Thymus (tissue), 11 donors: ENCODE data around the gene FIBCD1. TPM values are rescaled to one million over a fixed set of nuclear protein-coding genes. Genes with fewer than 3 reads are reported as not detected.
"Not testable (repeated sequence)": the region's sequence is repeated elsewhere in the genome, so short reads cannot be mapped to it uniquely, and the experiment has no call there.

Source experiments
- DNase-seq, 9 donors: peaks; one replicate each; pipeline ENCODE4 v3.0.0-alpha.2; 2013; ENCODE audit warnings: low spot score in 9 of 9, low read depth in 6 of 9, missing footprints in 1 of 9
- H3K27ac ChIP-seq, 2 donors: one replicate each; pipeline ENCODE4 v1.5.1; 2013; ENCODE audit warnings: control low read depth in 1 of 2, low read depth in 1 of 2, low read length in 1 of 2, mild to moderate bottlenecking in 1 of 2, moderate library complexity in 1 of 2
- H3K27me3 ChIP-seq, 2 donors: one replicate each; pipeline ENCODE4 v1.5.1; 2013; ENCODE audit warnings: low read length in 1 of 2; ENCODE audit not compliant: control insufficient read depth in 2 of 2, insufficient read depth in 1 of 2
- H3K36me3 ChIP-seq, 2 donors: one replicate each; pipeline ENCODE4 v1.5.1; 2013; ENCODE audit warnings: low read length in 1 of 2, mild to moderate bottlenecking in 1 of 2, moderate library complexity in 1 of 2; ENCODE audit not compliant: control insufficient read depth in 2 of 2, insufficient read depth in 2 of 2
- H3K4me1 ChIP-seq, 2 donors: one replicate each; pipeline ENCODE4 v1.5.1; 2013; ENCODE audit warnings: low read length in 2 of 2; ENCODE audit not compliant: control insufficient read depth in 2 of 2, insufficient read depth in 2 of 2
- H3K4me3 ChIP-seq, 2 donors: one replicate each; pipeline ENCODE4 v1.5.1; 2013; ENCODE audit warnings: low read length in 2 of 2, control low read depth in 1 of 2, mild to moderate bottlenecking in 1 of 2
- H3K9me3 ChIP-seq, 2 donors: one replicate each; pipeline ENCODE4 v1.5.1; 2013; ENCODE audit warnings: low read length in 1 of 2, mild to moderate bottlenecking in 1 of 2; ENCODE audit not compliant: control insufficient read depth in 2 of 2, insufficient read depth in 1 of 2
- WGBS: extraction: QIAGEN DNeasy Blood & Tissue Kit; methylation state at CpG from one replicate; pipeline ENCODE4 v1.1.7; 2013; 5-methylcytosine and 5-hydroxymethylcytosine counted together
- polyA plus RNA-seq: library from polyadenylated mRNA; stranded (reverse); fragments of 200-250 nt; gene quantifications from one replicate; pipeline ENCODE4 v1.2.3, GENCODE V29; 2013
- total RNA-seq: library from RNA; stranded (reverse); fragments of 120-200 nt; gene quantifications from one replicate; pipeline ENCODE4 v1.2.4, GENCODE V29; 2013
- donor health status: healthy.

Gene FIBCD1
- total and polyA plus RNA-seq, 2 donors: 0.05 to 0.09 TPM

GRCh38 chr9:130958564-130958963 is 19.5 kb upstream of the FIBCD1 start:
- peaks cover 4 to 29% of the 10 kb centered on the region in 2 donors for H3K9me3 ChIP-seq
- not testable (repeated sequence) for H3K4me1 ChIP-seq, H3K27me3 ChIP-seq, H3K27ac ChIP-seq, DNase-seq, H3K36me3 ChIP-seq, H3K4me3 ChIP-seq
- 95% methylated on average over 4 of the region's 4 CpGs for WGBS

GRCh38 chr9:130957451-130958203 is 18.6 kb upstream of the FIBCD1 start:
- WGBS: 94% methylated on average over 11 of the region's 11 CpGs

DNA sequence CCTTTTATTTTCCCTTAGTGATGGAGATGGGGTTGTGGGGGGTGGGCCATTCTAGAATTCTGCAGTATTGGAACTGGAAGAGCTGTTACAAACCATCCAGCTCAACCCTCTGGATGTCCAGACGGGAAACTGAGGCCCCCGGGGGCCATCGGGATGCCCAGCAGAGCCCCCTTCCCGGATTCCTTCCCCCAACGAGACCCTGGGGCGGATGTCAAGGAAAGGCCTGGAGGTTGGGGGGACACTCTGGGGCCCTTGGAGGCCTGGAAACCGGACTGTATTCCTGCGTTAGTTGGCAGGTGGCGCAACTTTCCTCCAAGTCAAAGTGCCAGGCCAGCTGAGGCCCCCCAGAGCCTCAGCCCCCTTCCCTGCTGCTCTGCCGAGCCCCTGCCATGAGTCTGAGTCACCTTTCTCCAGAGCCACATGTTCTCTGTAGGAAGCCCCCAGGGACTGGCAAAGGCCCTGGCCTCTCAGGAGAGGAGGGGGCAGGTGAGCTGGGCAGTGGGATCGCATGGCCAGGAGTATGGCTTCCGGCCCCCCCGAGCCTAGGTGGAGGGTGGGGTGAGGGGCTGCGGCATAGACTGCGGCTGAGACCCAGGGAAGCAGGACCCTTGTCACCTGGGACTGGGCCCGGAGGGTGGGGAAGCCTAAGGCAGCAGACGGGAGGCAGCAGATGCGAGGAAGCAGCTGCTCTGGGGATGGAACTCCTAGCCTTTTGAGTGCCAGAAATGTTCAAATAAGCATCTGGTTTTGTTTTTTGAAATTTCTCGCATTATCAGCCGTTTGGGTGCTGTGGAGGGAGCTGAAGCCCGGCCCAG is 17.8 kb upstream of the FIBCD1 start:
- peaks cover 4 to 29% of the 10 kb centered on the region in 2 donors for H3K9me3 ChIP-seq
- H3K27ac ChIP-seq: no peak overlapping the region
- H3K4me1 ChIP-seq: no peaks in the 10 kb centered on the region
- 88% methylated on average over 21 of the region's 21 CpGs for WGBS
- H3K27me3 ChIP-seq: peaks cover 0 to 4% of the 10 kb centered on the region in 2 donors
- no peak overlapping the region for H3K4me3 ChIP-seq
- DNase-seq: no peak
- H3K36me3 ChIP-seq: no peaks in the 10 kb centered on the region

More at GRCh38 chr9:130957451-130958203, 18.6 kb upstream of the FIBCD1 start:
- Histone ChIP-seq H3K4me3 (no peak overlapping the region), H3K36me3 (no peaks in the 10 kb centered on the region), H3K27me3 (peaks cover 0 to 4% of the 10 kb centered on the region in 2 donors), H3K9me3 (peaks cover 4 to 29% of the 10 kb centered on the region in 2 donors), H3K4me1 (no peaks in the 10 kb centered on the region), H3K27ac (no peak overlapping the region)
- no peak for DNase-seq

DNA sequence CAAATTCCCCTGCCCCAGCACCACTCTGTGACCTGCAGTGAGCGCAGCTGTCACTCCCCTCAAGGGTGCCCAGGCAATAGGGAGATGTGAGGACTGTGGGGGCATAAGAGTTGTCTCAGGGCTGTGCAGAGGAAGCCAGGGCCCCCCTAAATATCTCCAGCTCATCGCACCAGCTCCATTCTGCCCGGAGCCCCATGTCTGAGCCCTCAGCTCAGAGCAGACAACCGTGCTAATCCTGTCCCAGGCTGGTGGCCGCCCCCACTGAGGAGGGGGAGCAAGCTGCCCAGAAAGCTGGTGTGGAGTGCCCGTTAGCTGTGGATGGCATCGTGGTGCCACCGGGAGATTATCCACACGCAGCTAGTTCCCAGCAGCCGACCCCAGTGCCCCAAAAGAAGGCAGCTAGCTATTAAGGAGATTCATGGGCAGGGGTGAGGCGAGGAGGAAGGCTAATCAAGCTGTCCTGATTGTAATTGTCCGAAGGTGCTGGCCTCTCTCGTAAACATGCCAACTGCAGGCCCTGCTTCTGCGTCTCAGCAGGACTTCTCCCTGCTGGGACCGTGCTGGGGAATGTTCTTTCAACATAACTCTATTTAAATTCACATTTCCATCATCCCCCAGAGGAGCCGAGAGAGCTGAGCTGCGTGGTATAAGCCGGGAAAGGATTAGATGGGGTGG is 17.0 kb upstream of the FIBCD1 start:
- Histone ChIP-seq H3K4me1 (no peaks in the 10 kb centered on the region), H3K27me3 (peaks cover 0 to 4% of the 10 kb centered on the region in 2 donors), H3K27ac (no peak overlapping the region), H3K4me3 (no peak overlapping the region), H3K9me3 (peaks cover 4 to 29% of the 10 kb centered on the region in 2 donors), H3K36me3 (no peaks in the 10 kb centered on the region)
- 71% methylated on average over 18 of the region's 18 CpGs for WGBS
- DNase-seq: no peak

GRCh38 chr9:130954925-130955324 is 15.9 kb upstream of the FIBCD1 start:
- not testable (repeated sequence) for H3K36me3 ChIP-seq, H3K27me3 ChIP-seq, DNase-seq, H3K27ac ChIP-seq, H3K4me3 ChIP-seq, H3K4me1 ChIP-seq
- 96% methylated on average over 2 of the region's 2 CpGs for WGBS
- H3K9me3 ChIP-seq: peaks cover 4 to 27% of the 10 kb centered on the region in 2 donors

DNA sequence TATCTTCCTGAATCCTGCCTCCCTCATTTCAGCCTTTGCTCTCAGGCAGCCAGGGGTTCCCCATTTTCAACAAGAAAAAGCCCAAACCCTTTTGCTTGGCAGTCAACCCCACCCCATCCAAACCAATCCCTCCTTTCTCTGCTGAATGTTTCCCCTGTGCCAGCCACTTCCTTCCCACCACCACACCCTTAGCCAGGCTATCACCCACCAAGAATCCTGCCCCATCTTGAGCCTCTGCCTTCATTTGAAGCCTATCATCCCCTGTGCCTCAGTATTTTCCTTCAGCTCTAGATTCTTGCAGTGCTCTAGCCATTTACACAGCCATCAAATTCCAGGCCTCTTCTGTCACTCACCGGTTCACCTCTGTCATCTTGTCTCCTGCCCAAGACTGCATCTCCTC is 15.3 kb upstream of the FIBCD1 start:
- Histone ChIP-seq H3K9me3 (peaks cover 4 to 22% of the 10 kb centered on the region in 2 donors), H3K36me3 (no peaks in the 10 kb centered on the region), H3K4me3 (no peak overlapping the region), H3K27me3 (peaks cover 0 to 9% of the 10 kb centered on the region in 2 donors), H3K27ac (no peak overlapping the region), H3K4me1 (no peaks in the 10 kb centered on the region)
- DNase-seq: no peak
- 98% methylated on average over 1 of the region's 1 CpG for WGBS

GRCh38 chr9:130952065-130952762 is 13.2 kb upstream of the FIBCD1 start:
- WGBS: 80% methylated on average over 6 of the region's 6 CpGs

GRCh38 chr9:130950039-130950311 is 10.9 kb upstream of the FIBCD1 start:
- Histone ChIP-seq H3K9me3 (no peaks in the 10 kb centered on the region), H3K4me3 (no peak overlapping the region), H3K4me1 (no peaks in the 10 kb centered on the region), H3K36me3 (no peaks in the 10 kb centered on the region), H3K27ac (no peak overlapping the region), H3K27me3 (peaks cover 0 to 14% of the 10 kb centered on the region in 2 donors)
- no peak for DNase-seq
- 89% methylated on average over 1 of the region's 1 CpG for WGBS

More at GRCh38 chr9:130952065-130952762, 13.2 kb upstream of the FIBCD1 start:
- peaks cover 0 to 16% of the 10 kb centered on the region in 2 donors for H3K27me3 ChIP-seq
- H3K4me3 ChIP-seq: no peak overlapping the region
- H3K27ac ChIP-seq: no peak overlapping the region
- no peak for DNase-seq
- no peaks in the 10 kb centered on the region for H3K36me3 ChIP-seq
- H3K9me3 ChIP-seq: peaks cover 0 to 10% of the 10 kb centered on the region in 2 donors
- no peaks in the 10 kb centered on the region for H3K4me1 ChIP-seq
